BLaER1 treated with 17β-estradiol and CSF1 and Interleukin-3, amounts not matched to agents 10 nM and 100 nM (cell line): ENCODE measurements around the gene TMOD1.
A peak's percentile ranks its signal among the peaks of the same experiment; 100 is the strongest.

Experiments used
- H3K27ac ChIP-seq, 11 experiments: shearing (Covaris generic); formaldehyde crosslinking; 2 replicates each; pipeline ENCODE4 v1.8.1; 2022
- H3K27me3 ChIP-seq, 11 experiments: shearing (Covaris generic); formaldehyde crosslinking; 2 replicates each; pipeline ENCODE4 v1.8.1; 2022
- H3K36me3 ChIP-seq, 11 experiments: shearing (Covaris generic); formaldehyde crosslinking; 2 replicates each; pipeline ENCODE4 v1.8.1; 2022
- H3K4me1 ChIP-seq, 10 experiments: shearing (Covaris generic); formaldehyde crosslinking; 2 replicates each; pipeline ENCODE4 v1.8.1; 2022
- H3K4me2 ChIP-seq, 11 experiments: shearing (Covaris generic); formaldehyde crosslinking; 2 replicates each; pipeline ENCODE4 v1.8.1; 2022
- H3K4me3 ChIP-seq, 10 experiments: shearing (Covaris generic); formaldehyde crosslinking; 2 replicates each; pipeline ENCODE4 v1.8.1; 2022
- H3K9ac ChIP-seq, 11 experiments: shearing (Covaris generic); formaldehyde crosslinking; 2 replicates each; pipeline ENCODE4 v1.8.1; 2022
- H3K9me3 ChIP-seq, 11 experiments: shearing (Covaris generic); formaldehyde crosslinking; replicated peaks in 1 of 11; 2 replicates each; pipeline ENCODE4 v1.8.1; 2022
- H4K20me1 ChIP-seq, 11 experiments: shearing (Covaris generic); formaldehyde crosslinking; 2 replicates each; pipeline ENCODE4 v1.8.1; 2022
- Cebpa-rat ChIP-seq, 11 experiments: shearing (Covaris generic); IDR thresholded peaks; 2 replicates each; pipeline ENCODE4 v1.8.1; 2022

Gene TMOD1

GRCh38 chr9:97529363-97530076 is 28.1 kb downstream of the TMOD1 start:
- H3K36me3 ChIP-seq, result no peaks in the 10 kb centered on the region

GRCh38 chr9:97531888-97532376 is 30.5 kb downstream of the TMOD1 start:
- no peak overlapping the region for H3K4me3 ChIP-seq
- TF ChIP-seq Cebpa-rat (IDR thresholded peaks at IDR 0.05), result no peak
- H3K9ac ChIP-seq, result no peak overlapping the region
- peaks cover 0 to 8% (median 6%) of the 10 kb centered on the region in 10 experiments; a peak in 5 of 20 replicates for H3K4me1 ChIP-seq
- H3K9me3 ChIP-seq, result peaks cover 0 to 9% (median 0%) of the 10 kb centered on the region in 11 experiments; a peak in 3 of 22 replicates
- H3K27ac ChIP-seq, result no peak overlapping the region
- H4K20me1 ChIP-seq, result no peaks in the 10 kb centered on the region
- H3K4me2 ChIP-seq, result no peak overlapping the region
- H3K27me3 ChIP-seq, result peaks cover 0 to 11% (median under 1%) of the 10 kb centered on the region in 11 experiments; a peak in 4 of 22 replicates
- H3K36me3 ChIP-seq, result no peaks in the 10 kb centered on the region

More at GRCh38 chr9:97529363-97530076, 28.1 kb downstream of the TMOD1 start:
- Histone ChIP-seq H3K4me2 (peak overlapping the region in 4 of 11 experiments; percentile 8 to 24 (median 23); a peak in 4 of 22 replicates), H3K27ac (no peak overlapping the region), H3K27me3 (peaks cover 0 to 14% (median 4%) of the 10 kb centered on the region in 11 experiments; a peak in 4 of 22 replicates), H3K9me3 (peaks cover 0 to 7% (median 0%) of the 10 kb centered on the region in 11 experiments; a peak in 3 of 22 replicates), H4K20me1 (no peaks in the 10 kb centered on the region), H3K9ac (no peak overlapping the region), H3K4me3 (no peak overlapping the region), H3K4me1 (peaks cover 0 to 8% (median 6%) of the 10 kb centered on the region in 10 experiments; a peak in 5 of 20 replicates)
- no peak for TF ChIP-seq Cebpa-rat (IDR thresholded peaks at IDR 0.05)

GRCh38 chr9:97534185-97534584 is 32.7 kb downstream of the TMOD1 start:
- Histone ChIP-seq H3K9me3 (peaks cover 0 to 9% (median 0%) of the 10 kb centered on the region in 11 experiments; a peak in 3 of 22 replicates), H3K36me3 (no peaks in the 10 kb centered on the region), H3K9ac (no peak overlapping the region), H3K27ac (no peak overlapping the region), H3K4me3 (no peak overlapping the region), H4K20me1 (no peaks in the 10 kb centered on the region), H3K4me2 (no peak overlapping the region), H3K27me3 (no peaks in the 10 kb centered on the region), H3K4me1 (peaks cover 0 to 7% (median 5%) of the 10 kb centered on the region in 10 experiments; a peak in 5 of 20 replicates)
- no peak for TF ChIP-seq Cebpa-rat (IDR thresholded peaks at IDR 0.05)

GRCh38 chr9:97534961-97535594 is 33.6 kb downstream of the TMOD1 start:
- Histone ChIP-seq H3K9ac (no peak overlapping the region), H3K4me1 (no peaks in the 10 kb centered on the region), H3K27ac (no peak overlapping the region), H3K4me2 (no peak overlapping the region), H3K36me3 (no peaks in the 10 kb centered on the region), H4K20me1 (no peaks in the 10 kb centered on the region), H3K27me3 (no peaks in the 10 kb centered on the region), H3K4me3 (no peak overlapping the region), H3K9me3 (peaks cover 0 to 9% (median 0%) of the 10 kb centered on the region in 11 experiments; a peak in 3 of 22 replicates)
- no peak for TF ChIP-seq Cebpa-rat (IDR thresholded peaks at IDR 0.05)

GRCh38 chr9:97535771-97536170 is 34.3 kb downstream of the TMOD1 start:
- no peak for TF ChIP-seq Cebpa-rat (IDR thresholded peaks at IDR 0.05)

GRCh38 chr9:97536480-97536879 is 35.0 kb downstream of the TMOD1 start:
- H3K4me1 ChIP-seq, result no peaks in the 10 kb centered on the region
- no peaks in the 10 kb centered on the region for H4K20me1 ChIP-seq
- H3K4me3 ChIP-seq, result no peak overlapping the region
- no peak overlapping the region for H3K9ac ChIP-seq
- H3K27ac ChIP-seq, result no peak overlapping the region
- TF ChIP-seq Cebpa-rat (IDR thresholded peaks at IDR 0.05), result no peak
- peaks cover 0 to 9% (median 0%) of the 10 kb centered on the region in 11 experiments; a peak in 3 of 22 replicates for H3K9me3 ChIP-seq
- H3K36me3 ChIP-seq, result no peaks in the 10 kb centered on the region
- H3K4me2 ChIP-seq, result no peak overlapping the region
- no peaks in the 10 kb centered on the region for H3K27me3 ChIP-seq

More at GRCh38 chr9:97535771-97536170, 34.3 kb downstream of the TMOD1 start:
- Histone ChIP-seq H3K4me3 (no peak overlapping the region), H4K20me1 (no peaks in the 10 kb centered on the region), H3K4me1 (no peaks in the 10 kb centered on the region), H3K9me3 (peaks cover 0 to 9% (median 0%) of the 10 kb centered on the region in 11 experiments; a peak in 3 of 22 replicates), H3K27me3 (no peaks in the 10 kb centered on the region), H3K4me2 (no peak overlapping the region), H3K36me3 (no peaks in the 10 kb centered on the region), H3K9ac (no peak overlapping the region), H3K27ac (no peak overlapping the region)

- H3K27me3 ChIP-seq, result no peaks in the 10 kb centered on the region
- H3K9me3 ChIP-seq, result no peaks in the 10 kb centered on the region
- H3K4me2 ChIP-seq, result no peak overlapping the region
- no peaks in the 10 kb centered on the region for H3K36me3 ChIP-seq
- H3K4me1 ChIP-seq, result no peaks in the 10 kb centered on the region
- TF ChIP-seq Cebpa-rat (IDR thresholded peaks at IDR 0.05), result no peak
- H3K4me3 ChIP-seq, result no peak overlapping the region
- no peak overlapping the region for H3K9ac ChIP-seq
- no peak overlapping the region for H3K27ac ChIP-seq
- H4K20me1 ChIP-seq, result no peaks in the 10 kb centered on the region
Observed at GRCh38 chr9:97543561-97543960, 42.1 kb downstream of the TMOD1 start.

GRCh38 chr9:97545486-97545885 is 44.0 kb downstream of the TMOD1 start:
- H4K20me1 ChIP-seq, result no peaks in the 10 kb centered on the region
- H3K27ac ChIP-seq, result no peak overlapping the region
- no peak overlapping the region for H3K9ac ChIP-seq
- H3K4me3 ChIP-seq, result no peak overlapping the region
- no peaks in the 10 kb centered on the region for H3K9me3 ChIP-seq
- H3K4me2 ChIP-seq, result no peak overlapping the region
- no peak for TF ChIP-seq Cebpa-rat (IDR thresholded peaks at IDR 0.05)
- no peaks in the 10 kb centered on the region for H3K36me3 ChIP-seq
- no peaks in the 10 kb centered on the region for H3K4me1 ChIP-seq
- H3K27me3 ChIP-seq, result no peaks in the 10 kb centered on the region

- no peaks in the 10 kb centered on the region for H3K27me3 ChIP-seq
- H3K4me1 ChIP-seq, result no peaks in the 10 kb centered on the region
- TF ChIP-seq Cebpa-rat (IDR thresholded peaks at IDR 0.05), result no peak
- no peaks in the 10 kb centered on the region for H3K9me3 ChIP-seq
- no peak overlapping the region for H3K4me2 ChIP-seq
- H4K20me1 ChIP-seq, result no peaks in the 10 kb centered on the region
- no peaks in the 10 kb centered on the region for H3K36me3 ChIP-seq
- H3K9ac ChIP-seq, result no peak overlapping the region
- no peak overlapping the region for H3K27ac ChIP-seq
- H3K4me3 ChIP-seq, result no peak overlapping the region
Observed at GRCh38 chr9:97547098-97547829, 45.8 kb downstream of the TMOD1 start.
